Epithelial cell of prostate (primary cell): Measurements from ENCODE around the gene TMLHE.
"Not testable (repeated sequence)": the region's sequence is repeated elsewhere in the genome, so short reads cannot be mapped to it uniquely, and the experiment has no call there.

Experiments
- DNase-seq: peaks from one replicate; pipeline ENCODE4 v3.0.0-alpha.2; 2011; ENCODE audit warnings: low read depth, low spot score
- H3K27ac ChIP-seq: fragments of 450-650 bp; 2 replicates; pipeline ENCODE4 v1.5.1; 2017; ENCODE audit warnings: mild to moderate bottlenecking

The TMLHE gene

DNA sequence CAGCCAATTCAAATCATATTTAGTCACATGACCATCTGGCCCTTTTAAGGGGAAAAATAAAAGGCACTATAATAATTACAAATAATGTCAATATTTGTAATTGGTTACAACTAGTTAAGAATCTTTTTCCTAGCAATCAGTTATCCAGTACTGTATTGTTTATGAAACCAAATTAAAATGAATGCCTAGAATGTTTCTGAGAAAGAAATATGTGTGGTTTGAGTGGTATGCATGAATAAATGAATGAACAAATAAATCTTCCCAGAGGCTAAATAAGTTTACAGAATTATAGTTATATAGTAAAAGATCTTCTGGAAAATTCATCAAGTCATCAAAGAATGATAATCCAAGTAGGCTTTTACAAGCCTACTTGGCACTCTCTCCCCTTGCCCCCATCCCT, 98.5 kb downstream of the TMLHE start:
- no peak for DNase-seq
- no peak overlapping the region for H3K27ac ChIP-seq

- DNase-seq: no peak
- H3K27ac ChIP-seq: no peak overlapping the region
Observed at GRCh38 chrX:155505296-155505695, 107.5 kb downstream of the TMLHE start.

GRCh38 chrX:155495134-155495533, 117.6 kb downstream of the TMLHE start:
- not testable (repeated sequence) for H3K27ac ChIP-seq, DNase-seq

- not testable (repeated sequence) for DNase-seq, H3K27ac ChIP-seq
Observed at GRCh38 chrX:155491421-155491820, 121.3 kb downstream of the TMLHE start.

DNA sequence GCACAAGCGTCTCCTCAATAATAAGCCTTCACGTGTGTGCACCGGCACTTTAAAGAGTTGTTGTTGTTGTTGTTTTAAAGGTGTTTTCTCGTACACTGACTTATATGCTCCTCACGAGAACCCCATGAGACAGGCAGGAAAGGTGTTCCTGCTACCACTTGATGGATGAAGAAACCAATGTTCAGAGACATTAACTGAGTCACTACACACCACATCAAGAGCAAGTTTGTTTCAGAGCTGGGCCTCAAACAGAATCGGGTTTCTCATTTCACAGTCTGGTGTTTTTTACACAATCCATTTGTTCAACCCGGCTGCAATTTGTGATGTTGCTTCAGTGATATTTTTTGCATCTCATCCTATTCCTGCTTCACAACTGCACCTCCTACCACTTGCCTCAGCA, 135.6 kb downstream of the TMLHE start:
- not testable (repeated sequence) for H3K27ac ChIP-seq, DNase-seq

DNA sequence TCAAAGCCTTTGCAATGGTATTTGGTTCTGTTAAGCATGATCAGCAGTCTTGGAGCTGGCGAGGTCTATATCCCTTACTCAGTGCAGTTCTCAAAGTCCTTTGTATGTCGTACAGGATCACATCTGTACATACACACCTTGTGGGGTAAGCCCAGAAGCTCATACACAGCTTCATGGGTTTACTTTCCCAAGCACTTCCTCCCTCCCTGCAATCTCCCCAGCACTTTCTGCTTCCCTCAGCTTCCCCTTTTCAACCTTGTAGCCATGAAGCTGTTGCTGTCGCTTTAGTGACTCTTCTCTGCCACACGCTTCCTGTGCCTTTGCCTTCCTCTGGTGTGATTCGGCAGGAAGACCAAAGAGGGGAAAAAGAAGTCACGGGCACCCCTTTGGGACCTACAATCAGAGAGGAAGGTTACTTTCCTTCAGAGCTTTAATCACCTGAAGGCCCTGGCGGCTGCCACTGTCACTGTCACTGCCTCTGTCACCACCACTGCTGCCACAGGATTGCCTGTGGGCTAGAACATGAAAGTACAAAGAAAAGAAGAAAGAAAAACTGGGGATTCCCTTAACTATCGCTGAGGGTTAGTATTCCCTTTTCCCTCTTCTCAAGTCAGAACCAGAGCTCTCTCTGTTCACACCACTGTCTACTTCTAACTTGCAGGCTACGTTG, 146.3 kb downstream of the TMLHE start:
- not testable (repeated sequence) for H3K27ac ChIP-seq, DNase-seq

- DNase-seq, H3K27ac ChIP-seq: not testable (repeated sequence)
Observed at GRCh38 chrX:155460501-155460900, 152.3 kb downstream of the TMLHE start.

DNA sequence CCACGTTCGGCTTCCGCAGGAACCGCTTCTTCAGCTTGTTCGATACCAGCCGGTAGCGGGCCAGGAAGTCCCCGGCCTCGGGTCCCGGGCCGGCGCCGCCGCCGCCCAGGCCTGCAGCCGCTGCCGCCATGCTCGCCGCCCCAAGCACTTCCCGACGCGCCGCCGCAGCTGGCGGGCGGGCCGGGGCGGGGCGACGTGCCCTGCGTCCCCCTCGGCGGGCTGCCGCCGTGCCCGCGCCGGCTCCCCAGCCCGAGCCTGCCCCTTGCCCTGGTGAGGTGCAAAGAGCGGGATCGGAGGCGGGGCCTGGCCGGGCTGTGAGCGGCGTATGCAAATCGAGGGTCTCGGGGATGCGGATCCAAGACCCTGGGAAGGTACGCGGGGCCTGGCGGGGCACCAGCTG, 154.3 kb downstream of the TMLHE start, which contains the start of gene F8A3:
Gene F8A3, minus strand, starts transcription at position 150 of the 400 bp plus-strand sequence. Its CDS starts 20 bp downstream, at position 130.
- DNase-seq, H3K27ac ChIP-seq: not testable (repeated sequence)

GRCh38 chrX:155457761-155458447, 154.8 kb downstream of the TMLHE start:
- not testable (repeated sequence) for H3K27ac ChIP-seq, DNase-seq

DNA sequence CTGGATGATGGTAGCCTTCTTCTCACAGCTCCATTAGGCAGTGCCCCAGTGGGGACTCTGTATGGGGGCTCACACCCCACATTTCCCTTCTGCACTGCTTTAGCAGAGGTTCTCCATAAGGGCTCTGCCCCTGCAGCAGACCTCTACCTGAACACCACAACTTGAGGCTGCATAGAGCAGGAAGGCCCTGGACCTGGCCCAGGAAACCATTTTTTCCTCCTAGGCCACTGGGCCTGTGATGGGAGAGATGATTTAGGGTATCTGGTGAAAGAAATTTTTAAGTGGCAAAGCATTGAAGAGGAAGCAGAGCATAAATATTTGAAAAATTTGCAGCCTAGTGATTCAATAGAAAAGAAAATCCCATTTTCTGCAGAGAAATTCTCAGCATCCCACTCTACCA, 171.7 kb downstream of the TMLHE start:
- DNase-seq: no peak
- no peak overlapping the region for H3K27ac ChIP-seq
